ENCODE results near the gene FHOD3.

The FHOD3 gene

DNA sequence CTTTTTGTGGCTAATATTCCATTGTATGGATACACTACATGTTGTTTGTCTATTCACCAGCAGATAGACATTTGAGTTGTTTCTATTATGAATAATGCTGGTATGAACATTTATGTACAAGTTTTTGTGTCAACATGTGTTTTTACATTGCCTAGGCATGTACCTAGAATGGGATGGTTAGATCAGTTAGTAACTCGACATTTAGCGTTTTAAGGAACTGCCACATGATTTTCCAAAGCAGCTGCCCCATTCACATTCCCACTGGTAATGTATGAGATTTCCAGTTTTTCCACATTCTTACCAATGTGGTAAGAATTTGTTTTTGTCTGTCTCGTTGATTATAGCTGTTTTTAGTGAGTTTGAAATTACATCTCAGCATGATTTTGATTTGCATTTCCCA lies 112.8 kb downstream of the FHOD3 start:
- DNase-seq (ENCODE audit: low spot score), result no peak
- TF ChIP-seq, protein P1, sequence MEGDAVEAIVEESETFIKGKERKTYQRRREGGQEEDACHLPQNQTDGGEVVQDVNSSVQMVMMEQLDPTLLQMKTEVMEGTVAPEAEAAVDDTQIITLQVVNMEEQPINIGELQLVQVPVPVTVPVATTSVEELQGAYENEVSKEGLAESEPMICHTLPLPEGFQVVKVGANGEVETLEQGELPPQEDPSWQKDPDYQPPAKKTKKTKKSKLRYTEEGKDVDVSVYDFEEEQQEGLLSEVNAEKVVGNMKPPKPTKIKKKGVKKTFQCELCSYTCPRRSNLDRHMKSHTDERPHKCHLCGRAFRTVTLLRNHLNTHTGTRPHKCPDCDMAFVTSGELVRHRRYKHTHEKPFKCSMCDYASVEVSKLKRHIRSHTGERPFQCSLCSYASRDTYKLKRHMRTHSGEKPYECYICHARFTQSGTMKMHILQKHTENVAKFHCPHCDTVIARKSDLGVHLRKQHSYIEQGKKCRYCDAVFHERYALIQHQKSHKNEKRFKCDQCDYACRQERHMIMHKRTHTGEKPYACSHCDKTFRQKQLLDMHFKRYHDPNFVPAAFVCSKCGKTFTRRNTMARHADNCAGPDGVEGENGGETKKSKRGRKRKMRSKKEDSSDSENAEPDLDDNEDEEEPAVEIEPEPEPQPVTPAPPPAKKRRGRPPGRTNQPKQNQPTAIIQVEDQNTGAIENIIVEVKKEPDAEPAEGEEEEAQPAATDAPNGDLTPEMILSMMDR (IDR thresholded peaks at IDR 0.05), result no peak
- no peak overlapping the region for H3K4me3 ChIP-seq
- no peak overlapping the region for H3K27ac ChIP-seq

DNA sequence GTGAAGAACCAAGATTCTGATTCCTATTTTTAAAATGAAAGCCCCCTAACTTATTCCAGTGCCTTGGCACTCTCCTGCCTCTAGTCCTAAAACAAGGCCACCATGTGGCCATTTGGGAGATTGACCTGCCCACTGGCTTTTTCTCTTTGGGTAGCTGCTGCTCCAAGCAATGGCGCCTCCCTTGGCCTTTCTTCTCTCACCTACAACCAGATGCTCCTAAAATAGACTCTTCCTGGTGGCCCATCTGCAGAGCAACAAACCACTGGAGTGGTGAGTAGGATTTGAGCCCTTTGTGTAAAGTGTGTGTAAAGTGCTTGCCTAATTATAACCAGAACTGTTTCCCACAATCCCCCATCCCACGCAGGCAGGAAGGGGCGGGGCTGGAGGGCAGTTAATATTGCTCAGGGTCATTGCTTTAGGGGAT lies 114.2 kb downstream of the FHOD3 start:
- no peak overlapping the region for H3K27ac ChIP-seq
- TF ChIP-seq, protein P1 (IDR thresholded peaks at IDR 0.05), result no peak
- no peak overlapping the region for H3K4me3 ChIP-seq
- DNase-seq (ENCODE audit: low spot score), result no peak

DNA sequence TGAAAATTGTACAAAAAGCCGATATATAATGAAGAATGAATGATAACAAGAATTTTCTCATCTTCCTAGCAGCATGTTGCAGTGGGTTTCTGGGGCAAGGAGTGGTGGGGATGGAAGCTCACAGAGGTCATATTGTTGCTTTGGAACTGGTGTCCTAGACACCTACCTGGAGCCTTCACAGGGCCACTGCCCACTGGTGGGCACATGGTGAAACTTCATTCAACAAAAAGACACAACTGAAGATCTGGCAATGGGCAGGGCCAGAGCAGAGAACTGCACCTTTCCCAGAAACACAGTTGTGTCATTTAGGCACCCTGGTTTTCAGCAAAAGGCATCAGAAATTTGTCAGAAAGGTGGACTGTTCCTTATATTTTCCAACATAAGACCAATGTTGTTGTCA lies 115.3 kb downstream of the FHOD3 start:
- TF ChIP-seq, protein P1 (IDR thresholded peaks at IDR 0.05), result no peak
- no peak for DNase-seq (ENCODE audit: low spot score)
- H3K27ac ChIP-seq, result no peak overlapping the region
- H3K4me3 ChIP-seq, result no peak overlapping the region

DNA sequence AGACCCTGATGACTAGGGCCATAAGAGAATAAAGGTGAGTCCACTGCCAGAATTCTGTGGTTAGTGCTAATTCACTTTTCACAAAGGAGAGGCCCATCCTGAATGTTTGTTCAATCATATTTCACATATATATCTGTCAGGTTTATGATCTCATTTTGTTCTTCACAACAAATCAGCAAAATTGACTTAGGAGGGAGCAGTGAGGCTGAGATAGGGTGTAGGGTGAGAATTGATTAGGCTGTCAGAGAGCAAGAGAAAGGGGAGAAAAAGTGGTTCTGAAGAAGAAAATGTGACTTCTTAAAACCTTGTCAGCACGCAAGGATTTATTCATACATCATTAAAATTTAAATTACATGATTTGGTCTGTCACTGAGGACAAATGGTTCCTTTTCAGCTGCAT lies 117.7 kb downstream of the FHOD3 start:
- DNase-seq (ENCODE audit: low spot score), result no peak
- Histone ChIP-seq H3K4me3 (no peak overlapping the region), H3K27ac (peak overlapping the region; percentile 45 to 72)
- TF ChIP-seq, protein P1 (IDR thresholded peaks at IDR 0.05), result no peak

DNA sequence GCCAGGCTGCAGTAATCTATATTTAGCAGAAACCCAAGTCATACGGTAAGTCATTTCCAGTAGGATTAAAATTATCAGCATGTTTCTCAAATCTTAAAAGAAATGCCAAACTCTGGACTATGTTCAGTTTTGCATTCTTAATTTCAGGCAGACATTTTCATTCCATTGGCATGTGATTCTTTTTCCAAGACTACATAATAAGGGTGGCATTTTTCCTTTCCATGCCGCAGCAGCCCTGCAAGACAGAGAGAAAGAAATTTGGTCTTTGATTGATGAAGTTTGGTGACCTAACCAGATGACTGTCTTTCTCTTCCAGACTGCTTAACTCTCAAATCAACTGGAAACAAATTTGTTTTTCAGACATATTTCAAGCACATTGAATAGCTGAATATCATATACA lies 118.1 kb downstream of the FHOD3 start:
- H3K27ac ChIP-seq, result peak overlapping the region; percentile 45 to 72

DNA sequence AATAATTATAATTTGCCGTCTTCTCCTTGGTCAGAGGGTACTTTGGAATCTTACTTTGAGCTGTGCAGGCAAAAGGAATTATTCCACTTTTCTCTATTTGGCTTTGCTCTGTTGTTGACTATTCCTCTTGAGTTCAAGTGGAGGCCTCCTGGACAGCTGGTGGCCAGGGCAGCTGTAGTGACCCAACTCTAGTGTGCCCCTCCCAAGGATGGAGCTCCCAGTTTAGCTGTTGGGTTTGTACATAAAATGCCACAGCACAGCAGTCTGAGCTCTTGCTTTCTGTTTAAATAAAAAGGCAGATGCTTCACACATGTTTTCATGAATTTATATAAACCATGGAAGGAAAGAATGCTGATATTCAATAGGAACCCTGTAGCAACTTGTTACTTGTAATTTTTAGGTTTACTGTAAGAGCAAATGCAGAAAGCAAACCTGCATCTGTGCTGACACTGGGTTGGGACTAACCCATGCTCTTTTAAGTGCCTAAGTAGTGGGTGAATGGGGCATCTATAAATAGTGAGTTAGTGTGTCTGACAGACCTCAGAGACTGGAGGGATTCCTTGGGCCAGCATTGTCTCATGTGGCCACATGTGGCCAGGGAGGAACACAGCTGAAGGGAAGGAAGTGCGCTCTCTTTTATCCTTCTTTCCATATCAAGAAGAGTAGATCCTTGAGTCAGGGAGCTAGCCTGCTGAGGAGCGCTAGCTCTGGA lies 121.8 kb downstream of the FHOD3 start:
- no peak overlapping the region for H3K4me3 ChIP-seq

More for the DNA sequence above, 118.1 kb downstream of the FHOD3 start:
- H3K4me3 ChIP-seq, result no peak overlapping the region
- DNase-seq (ENCODE audit: low spot score), result no peak
- TF ChIP-seq, protein P1 (IDR thresholded peaks at IDR 0.05), result no peak

More for the DNA sequence above, 121.8 kb downstream of the FHOD3 start:
- DNase-seq (ENCODE audit: low spot score), result no peak
- peak overlapping the region; percentile 56 to 69 for H3K27ac ChIP-seq
- TF ChIP-seq, protein P1 (IDR thresholded peaks at IDR 0.05), result no peak

Data from coronary artery (tissue), 2 donors.